Measurements from ENCODE around the gene OSGIN1. TPM values are rescaled to one million over a fixed set of nuclear protein-coding genes. Genes with fewer than 3 reads are reported as not detected.

The OSGIN1 gene
- total and polyA plus RNA-seq, 2 donors (not counting 1 experiment from before 2014, with no cell fraction given): 0.85 to 1.8 TPM

DNA sequence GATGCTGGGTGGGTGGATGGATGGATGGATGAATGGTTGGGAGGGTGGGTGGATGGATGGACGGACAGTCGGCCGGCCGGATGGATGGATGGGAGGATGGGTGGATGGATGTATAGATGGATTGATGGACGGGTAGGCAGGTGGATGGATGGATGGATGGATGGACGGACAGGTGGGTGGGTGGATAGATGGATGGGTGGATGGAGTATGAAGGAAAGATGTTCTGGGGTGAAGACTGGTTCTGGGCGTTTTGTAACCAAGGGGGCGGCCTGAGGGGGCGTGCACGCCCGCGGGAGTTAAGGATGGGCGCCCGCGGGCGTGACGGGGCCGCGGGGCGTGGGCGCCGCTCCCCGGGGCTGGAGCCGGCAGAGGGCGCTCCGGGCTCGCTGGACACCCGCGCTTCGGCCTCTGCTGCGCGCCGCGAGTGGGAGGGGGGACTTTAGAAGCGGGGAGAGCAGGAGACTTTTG, 14.8 kb downstream of the OSGIN1 start, which contains the start of gene NECAB2:
Gene NECAB2 (plus strand): TSS at position 407 of the 468 bp plus-strand sequence. CDS start 405 bp downstream, outside the sequence.
- Histone ChIP-seq H4K20me1 (ENCODE audit: control insufficient read depth, insufficient read depth, low read length, poor library complexity, severe bottlenecking) (no peaks in the 10 kb centered on the region), H3K4me2 (replicated peaks; ENCODE audit: low read depth, low read length, poor library complexity, severe bottlenecking) (peak within 1 kb of the TSS; percentile 60), H3K4me3 (ENCODE audit: control extremely low read depth in 1 of 5, extremely low read depth in 1 of 5, insufficient read depth in 1 of 5, low read depth in 2 of 5, low read length in 4 of 5) (no peak within 1 kb of the TSS), H3K36me3 (replicated peaks in 1 of 2; ENCODE audit: control extremely low read depth in 1 of 2, control insufficient read depth in 1 of 2, extremely low read depth in 1 of 2, insufficient read depth in 2 of 2, low read length in 1 of 2) (no peaks in the 10 kb centered on the region), H3K79me2 (ENCODE audit: control insufficient read depth, insufficient read depth, low read length) (no peaks in the 10 kb centered on the region), H3K27ac (ENCODE audit: low read length in 2 of 2) (no peak within 1 kb of the TSS), H3K4me1 (ENCODE audit: control insufficient read depth in 2 of 2, insufficient read depth in 2 of 2, low read length in 2 of 2) (peaks cover 0 to 4% of the 10 kb centered on the region in 2 donors), H2AFZ (ENCODE audit: insufficient read depth, low read depth, low read length, poor library complexity, severe bottlenecking) (no peak within 1 kb of the TSS), H3K9ac (ENCODE audit: low read length) (no peak within 1 kb of the TSS), H3K9me3 (ENCODE audit: control extremely low read depth in 1 of 3, control insufficient read depth in 2 of 3, insufficient read depth in 1 of 3, low read length in 2 of 3) (no peaks in the 10 kb centered on the region), H3K27me3 (replicated peaks in 1 of 4; ENCODE audit: control extremely low read depth in 1 of 4, control insufficient read depth in 3 of 4, insufficient read depth in 4 of 4, low read length in 3 of 4) (peaks cover 0 to 17% (median 5%) of the 10 kb centered on the region in 4 experiments)
- H3K4me3 Mint-ChIP-seq: peak within 1 kb of the TSS; percentile 76
- peaks cover 6% of the 10 kb centered on the region for H3K4me1 Mint-ChIP-seq
- peaks cover 10% of the 10 kb centered on the region for H3K27me3 Mint-ChIP-seq
- no peak for ATAC-seq (ENCODE audit: low read depth)
- 20% methylated on average over 27 of the region's 35 CpGs for WGBS (ENCODE audit: insufficient coverage)
- H3K27ac Mint-ChIP-seq: no peak within 1 kb of the TSS
- ChIA-PET CTCF (no interaction called here), POLR2A (no interaction called here)
- H3K9me3 Mint-ChIP-seq (ENCODE audit: insufficient read depth): no peaks in the 10 kb centered on the region
- DNase-seq: no peak
- intact Hi-C loops (cut with micrococcal nuclease): no loop called here
- TF ChIP-seq EZH2 (IDR thresholded peaks at IDR 0.05; ENCODE audit: borderline replicate concordance, insufficient read depth, low read depth, low read length, poor library complexity, severe bottlenecking): no peak
- TF ChIP-seq, protein P1, sequence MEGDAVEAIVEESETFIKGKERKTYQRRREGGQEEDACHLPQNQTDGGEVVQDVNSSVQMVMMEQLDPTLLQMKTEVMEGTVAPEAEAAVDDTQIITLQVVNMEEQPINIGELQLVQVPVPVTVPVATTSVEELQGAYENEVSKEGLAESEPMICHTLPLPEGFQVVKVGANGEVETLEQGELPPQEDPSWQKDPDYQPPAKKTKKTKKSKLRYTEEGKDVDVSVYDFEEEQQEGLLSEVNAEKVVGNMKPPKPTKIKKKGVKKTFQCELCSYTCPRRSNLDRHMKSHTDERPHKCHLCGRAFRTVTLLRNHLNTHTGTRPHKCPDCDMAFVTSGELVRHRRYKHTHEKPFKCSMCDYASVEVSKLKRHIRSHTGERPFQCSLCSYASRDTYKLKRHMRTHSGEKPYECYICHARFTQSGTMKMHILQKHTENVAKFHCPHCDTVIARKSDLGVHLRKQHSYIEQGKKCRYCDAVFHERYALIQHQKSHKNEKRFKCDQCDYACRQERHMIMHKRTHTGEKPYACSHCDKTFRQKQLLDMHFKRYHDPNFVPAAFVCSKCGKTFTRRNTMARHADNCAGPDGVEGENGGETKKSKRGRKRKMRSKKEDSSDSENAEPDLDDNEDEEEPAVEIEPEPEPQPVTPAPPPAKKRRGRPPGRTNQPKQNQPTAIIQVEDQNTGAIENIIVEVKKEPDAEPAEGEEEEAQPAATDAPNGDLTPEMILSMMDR (IDR thresholded peaks at IDR 0.05): no peak

DNA sequence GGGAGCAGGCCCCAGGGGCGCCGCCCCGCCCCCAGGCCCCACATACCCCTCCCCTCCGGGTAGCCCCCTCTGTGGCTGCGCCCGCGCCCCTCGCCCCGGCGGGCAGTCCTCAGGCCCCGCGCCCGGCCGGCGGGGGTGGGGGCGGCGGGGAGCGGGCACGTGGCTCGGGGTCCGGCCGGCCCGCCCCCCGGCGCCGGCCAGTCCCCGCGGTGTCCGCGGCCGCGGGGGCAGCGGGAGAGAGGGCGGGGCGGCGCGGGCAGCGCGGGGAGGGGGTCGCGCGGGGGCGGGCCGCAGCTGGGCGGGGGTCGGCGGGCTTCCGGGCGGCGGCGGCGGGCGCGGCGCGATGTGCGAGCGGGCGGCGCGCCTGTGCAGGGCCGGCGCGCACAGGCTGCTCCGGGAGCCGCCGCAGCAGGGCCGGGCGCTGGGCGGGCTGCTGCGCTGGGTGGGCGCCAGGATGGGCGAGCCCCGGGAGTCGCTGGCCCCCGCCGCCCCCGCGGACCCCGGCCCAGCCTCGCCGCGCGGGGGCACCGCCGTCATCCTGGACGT, 15.3 kb downstream of the OSGIN1 start:
- H3K27me3 Mint-ChIP-seq: peaks cover 10% of the 10 kb centered on the region
- H3K4me1 ChIP-seq (ENCODE audit: control insufficient read depth in 2 of 2, insufficient read depth in 2 of 2, low read length in 2 of 2): peaks cover 0 to 4% of the 10 kb centered on the region in 2 donors
- POLR2A ChIA-PET: no interaction called here
- peaks cover 0 to 17% (median 5%) of the 10 kb centered on the region in 4 experiments for H3K27me3 ChIP-seq (replicated peaks in 1 of 4; ENCODE audit: control extremely low read depth in 1 of 4, control insufficient read depth in 3 of 4, insufficient read depth in 4 of 4, low read length in 3 of 4)
- CTCF ChIA-PET: no interaction called here
- no peaks in the 10 kb centered on the region for H3K36me3 ChIP-seq (replicated peaks in 1 of 2; ENCODE audit: control extremely low read depth in 1 of 2, control insufficient read depth in 1 of 2, extremely low read depth in 1 of 2, insufficient read depth in 2 of 2, low read length in 1 of 2)
- WGBS (ENCODE audit: insufficient coverage): 4% methylated on average over 77 of the region's 87 CpGs
- H3K4me1 Mint-ChIP-seq: peaks cover 6% of the 10 kb centered on the region
- no peak overlapping the region for H3K9ac ChIP-seq (ENCODE audit: low read length)
- no peaks in the 10 kb centered on the region for H4K20me1 ChIP-seq (ENCODE audit: control insufficient read depth, insufficient read depth, low read length, poor library complexity, severe bottlenecking)
- no peaks in the 10 kb centered on the region for H3K9me3 ChIP-seq (ENCODE audit: control extremely low read depth in 1 of 3, control insufficient read depth in 2 of 3, insufficient read depth in 1 of 3, low read length in 2 of 3)
- ATAC-seq (ENCODE audit: low read depth) (no peak), DNase-seq (no peak)
- no peak overlapping the region for H3K27ac Mint-ChIP-seq
- no peaks in the 10 kb centered on the region for H3K9me3 Mint-ChIP-seq (ENCODE audit: insufficient read depth)
- intact Hi-C loops (cut with micrococcal nuclease): no loop called here
- no peak overlapping the region for H3K27ac ChIP-seq (ENCODE audit: low read length in 2 of 2)
- H3K4me3 ChIP-seq (ENCODE audit: control extremely low read depth in 1 of 5, extremely low read depth in 1 of 5, insufficient read depth in 1 of 5, low read depth in 2 of 5, low read length in 4 of 5): no peak overlapping the region
- TF ChIP-seq, protein P1 (IDR thresholded peaks at IDR 0.05): no peak
- no peak for TF ChIP-seq EZH2 (IDR thresholded peaks at IDR 0.05; ENCODE audit: borderline replicate concordance, insufficient read depth, low read depth, low read length, poor library complexity, severe bottlenecking)
- H3K4me3 Mint-ChIP-seq: no peak overlapping the region
- H3K4me2 ChIP-seq (replicated peaks; ENCODE audit: low read depth, low read length, poor library complexity, severe bottlenecking): peak overlapping the region; percentile 60
- no peaks in the 10 kb centered on the region for H3K79me2 ChIP-seq (ENCODE audit: control insufficient read depth, insufficient read depth, low read length)
- H2AFZ ChIP-seq (ENCODE audit: insufficient read depth, low read depth, low read length, poor library complexity, severe bottlenecking): no peak overlapping the region

Data from B cell (primary cell).